BE2C (cell line): ENCODE data around the gene ROBO1.
A peak's percentile ranks its signal among the peaks of the same experiment; 100 is the strongest.

Source experiments
- DNase-seq: peaks from one replicate; pipeline ENCODE4 v3.0.0-alpha.2; 2020
- H3K27me3 ChIP-seq: fragments of 250-450 bp; sonication (Bioruptor Pico); 2 replicates; pipeline ENCODE4 v1.5.1; 2020; ENCODE audit warnings: mild to moderate bottlenecking
- H3K36me3 ChIP-seq: fragments of 250-450 bp; sonication (Bioruptor Pico); 2 replicates; pipeline ENCODE4 v1.5.1; 2020; ENCODE audit warnings: mild to moderate bottlenecking
- H3K4me1 ChIP-seq: fragments of 250-450 bp; sonication (Bioruptor Pico); 2 replicates; pipeline ENCODE4 v1.5.1; 2020
- H3K4me3 ChIP-seq: 2 replicates; pipeline ENCODE4 v1.5.1; 2011; ENCODE audit warnings: low read depth, low read length
- H3K9me3 ChIP-seq: fragments of 250-450 bp; sonication (Bioruptor Pico); 2 replicates; pipeline ENCODE4 v1.5.1; 2020
- TF ChIP-seq, protein P1 (sequence below): IDR thresholded peaks from 2 replicates; pipeline ENCODE4 v1.5.1; 2012; ENCODE audit warnings: mild to moderate bottlenecking, low read depth, low read length

ROBO1 gene

GRCh38 chr3:78861156-78861555 is 906.6 kb downstream of the ROBO1 start:
- peaks cover 10% of the 10 kb centered on the region for H3K4me1 ChIP-seq
- TF ChIP-seq, protein P1, sequence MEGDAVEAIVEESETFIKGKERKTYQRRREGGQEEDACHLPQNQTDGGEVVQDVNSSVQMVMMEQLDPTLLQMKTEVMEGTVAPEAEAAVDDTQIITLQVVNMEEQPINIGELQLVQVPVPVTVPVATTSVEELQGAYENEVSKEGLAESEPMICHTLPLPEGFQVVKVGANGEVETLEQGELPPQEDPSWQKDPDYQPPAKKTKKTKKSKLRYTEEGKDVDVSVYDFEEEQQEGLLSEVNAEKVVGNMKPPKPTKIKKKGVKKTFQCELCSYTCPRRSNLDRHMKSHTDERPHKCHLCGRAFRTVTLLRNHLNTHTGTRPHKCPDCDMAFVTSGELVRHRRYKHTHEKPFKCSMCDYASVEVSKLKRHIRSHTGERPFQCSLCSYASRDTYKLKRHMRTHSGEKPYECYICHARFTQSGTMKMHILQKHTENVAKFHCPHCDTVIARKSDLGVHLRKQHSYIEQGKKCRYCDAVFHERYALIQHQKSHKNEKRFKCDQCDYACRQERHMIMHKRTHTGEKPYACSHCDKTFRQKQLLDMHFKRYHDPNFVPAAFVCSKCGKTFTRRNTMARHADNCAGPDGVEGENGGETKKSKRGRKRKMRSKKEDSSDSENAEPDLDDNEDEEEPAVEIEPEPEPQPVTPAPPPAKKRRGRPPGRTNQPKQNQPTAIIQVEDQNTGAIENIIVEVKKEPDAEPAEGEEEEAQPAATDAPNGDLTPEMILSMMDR: no peak
- H3K4me3 ChIP-seq: no peak overlapping the region
- H3K9me3 ChIP-seq: no peaks in the 10 kb centered on the region
- H3K36me3 ChIP-seq: no peaks in the 10 kb centered on the region
- H3K27me3 ChIP-seq: no peaks in the 10 kb centered on the region
- no peak for DNase-seq

GRCh38 chr3:78860567-78860966 is 907.2 kb downstream of the ROBO1 start:
- H3K27me3 ChIP-seq: no peaks in the 10 kb centered on the region
- H3K9me3 ChIP-seq: no peaks in the 10 kb centered on the region
- H3K4me1 ChIP-seq: peaks cover 10% of the 10 kb centered on the region
- H3K36me3 ChIP-seq: no peaks in the 10 kb centered on the region
- H3K4me3 ChIP-seq: no peak overlapping the region
- no peak for DNase-seq
- TF ChIP-seq, protein P1: no peak

- no peak for DNase-seq
- H3K4me1 ChIP-seq: peaks cover 14% of the 10 kb centered on the region
- no peaks in the 10 kb centered on the region for H3K36me3 ChIP-seq
- H3K9me3 ChIP-seq: no peaks in the 10 kb centered on the region
- H3K4me3 ChIP-seq: no peak overlapping the region
- no peaks in the 10 kb centered on the region for H3K27me3 ChIP-seq
- TF ChIP-seq, protein P1: no peak
Measured at GRCh38 chr3:78858910-78859309, 908.9 kb downstream of the ROBO1 start.

- Histone ChIP-seq H3K27me3 (no peaks in the 10 kb centered on the region), H3K4me1 (peaks cover 14% of the 10 kb centered on the region), H3K9me3 (no peaks in the 10 kb centered on the region), H3K4me3 (no peak overlapping the region), H3K36me3 (no peaks in the 10 kb centered on the region)
- no peak for DNase-seq
- TF ChIP-seq, protein P1: no peak
Measured at GRCh38 chr3:78858174-78858573, 909.6 kb downstream of the ROBO1 start.

GRCh38 chr3:78857494-78858111 is 910.2 kb downstream of the ROBO1 start:
- Histone ChIP-seq H3K9me3 (no peaks in the 10 kb centered on the region), H3K4me1 (peaks cover 14% of the 10 kb centered on the region), H3K36me3 (no peaks in the 10 kb centered on the region), H3K4me3 (no peak overlapping the region), H3K27me3 (no peaks in the 10 kb centered on the region)
- TF ChIP-seq, protein P1: peak; percentile 72
- DNase-seq: peak; percentile 61

DNA sequence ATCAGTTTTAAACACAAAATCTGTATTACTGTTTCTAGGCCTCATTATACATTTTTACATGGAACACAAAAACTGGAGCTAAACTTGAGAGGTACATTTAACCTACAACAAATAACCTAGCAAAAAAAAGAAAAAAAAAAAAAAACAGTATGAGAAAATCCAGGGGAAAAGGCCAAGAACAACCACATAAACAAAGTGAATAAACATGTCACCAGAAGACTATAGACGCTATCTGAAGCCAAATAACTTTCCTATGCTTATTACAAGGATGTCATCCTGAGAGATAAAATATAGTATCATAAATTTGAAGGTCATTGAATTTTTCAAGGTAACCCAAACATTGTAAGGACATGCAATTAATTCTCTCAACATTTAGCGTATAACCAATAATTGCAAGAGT is 911.6 kb downstream of the ROBO1 start:
- no peak overlapping the region for H3K4me3 ChIP-seq
- no peaks in the 10 kb centered on the region for H3K27me3 ChIP-seq
- no peaks in the 10 kb centered on the region for H3K36me3 ChIP-seq
- DNase-seq: no peak
- peaks cover 14% of the 10 kb centered on the region for H3K4me1 ChIP-seq
- TF ChIP-seq, protein P1: no peak
- H3K9me3 ChIP-seq: no peaks in the 10 kb centered on the region
